Transverse colon (tissue), 4 donors: ENCODE results near the gene PIK3C2G. TPM values are rescaled to one million over a fixed set of nuclear protein-coding genes. Genes with fewer than 3 reads are reported as not detected.

Source experiments
- DNase-seq: peaks from one replicate; pipeline ENCODE4 v3.0.0-alpha.2; 2019
- H3K27ac ChIP-seq, 4 donors: fragments of 200-600 bp; sonication (generic); 2 replicates each; pipeline ENCODE4 v1.5.1; 2016 to 2018; ENCODE audit warnings: inconsistent platforms in 4 of 4
- H3K27me3 ChIP-seq: fragments of 200-600 bp; sonication (generic); 2 replicates; pipeline ENCODE4 v1.5.1; 2017; ENCODE audit warnings: inconsistent platforms
- H3K36me3 ChIP-seq, 4 donors: fragments of 200-600 bp; sonication (generic); 2 replicates each; pipeline ENCODE4 v1.5.1; 2017 to 2019; ENCODE audit warnings: inconsistent platforms in 4 of 4
- H3K4me1 ChIP-seq, 4 donors: fragments of 200-600 bp; sonication (generic); 2 replicates each; pipeline ENCODE4 v1.5.1; 2017 to 2020; ENCODE audit warnings: inconsistent platforms in 4 of 4
- H3K4me3 ChIP-seq, 4 donors: fragments of 200-600 bp; sonication (generic); 1 replicate in 1 of 4; 2 replicates in 3 of 4; pipeline versions ENCODE4 v1.5.1 to v1.6.1; 2017 to 2019; ENCODE audit warnings: inconsistent platforms in 4 of 4
- H3K9me3 ChIP-seq, 2 donors: fragments of 200-600 bp; sonication (generic); 2 replicates each; pipeline ENCODE4 v1.5.1; 2017 to 2019; ENCODE audit warnings: inconsistent platforms in 2 of 2
- EP300 ChIP-seq: sonication (generic); formaldehyde crosslinking; IDR thresholded peaks from one replicate; pipeline ENCODE4 v1.6.1; 2017; ENCODE audit warnings: antibody characterized with exemption, low read depth
- POLR2A ChIP-seq: fragments of 450-650 bp; IDR thresholded peaks from one replicate; pipeline ENCODE4 v1.6.1; 2016; ENCODE audit warnings: antibody characterized with exemption, mild to moderate bottlenecking, moderate library complexity
- POLR2AphosphoS5 ChIP-seq, 3 donors: sonication (generic); formaldehyde crosslinking; IDR thresholded peaks; one replicate each; pipeline ENCODE4 v1.6.1; 2016; ENCODE audit warnings: antibody characterized with exemption in 3 of 3
- whole genome bisulfite sequencing, 2 donors: methylation state at CpG; one replicate each; pipeline ENCODE4 v1.1.5; 2018; ENCODE audit warnings: low coverage in 1 of 2; 5-methylcytosine and 5-hydroxymethylcytosine counted together
- in situ Hi-C, 4 donors: fragments of 200-750 bp; cut with MboI; loops; one replicate each; pipeline versions ENCODE4 v1.15.0 to v1.15.1; 2017; ENCODE audit warnings: low sequenced_read_pairs in 3 of 4, low pct_ligation_motif_present in 1 of 4, low pct_unique_long_range_greater_than_20kb in 1 of 4
- intact Hi-C: fragments of 100-400 bp; cut with DNase I; formaldehyde crosslinking; loops from one replicate; pipeline ENCODE4 v1.15.1; 2023; ENCODE audit warnings: low total_unique reads
- total RNA-seq, 4 donors: library from RNA; depleted of rRNA; stranded (reverse); fragments of >200 nt; gene quantifications; one replicate each; pipeline ENCODE4 v1.1.0, GENCODE V29; 2016
- TF ChIP-seq, protein P1 (sequence below), 5 experiments: fragments of 200-600 bp in 3 of 5; fragments of 450-650 bp in 2 of 5; sonication (generic) in 3 of 5; IDR thresholded peaks; 1 replicate in 2 of 5; 2 replicates in 3 of 5; pipeline ENCODE4 v1.5.1; 2016 to 2017; ENCODE audit warnings: antibody characterized with exemption in 5 of 5, inconsistent platforms in 3 of 5, mild to moderate bottlenecking in 2 of 5, moderate library complexity in 1 of 5

Gene PIK3C2G
- total RNA-seq, 4 donors from 2014 or later, result 0.32 to 2.7 (median 1.1) TPM

DNA sequence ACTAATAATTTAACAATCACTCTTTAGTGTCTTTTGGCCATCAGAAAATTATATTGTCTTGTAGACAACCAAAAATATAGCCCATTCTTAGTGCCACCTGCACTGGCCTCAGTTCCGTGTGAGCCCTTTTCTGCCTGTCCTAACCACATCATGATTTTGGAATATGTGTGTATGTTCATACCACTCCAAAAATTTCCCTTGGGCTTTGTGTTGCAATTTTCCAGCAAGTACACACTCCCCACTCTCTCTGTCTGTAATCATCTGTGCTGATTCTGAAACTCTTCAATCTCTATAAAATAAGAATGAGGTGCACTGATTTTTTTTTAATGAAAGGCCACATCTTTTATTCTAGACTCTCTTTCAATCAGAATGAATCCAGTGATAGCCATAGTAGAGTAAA lies 196.0 kb downstream of the PIK3C2G start:
- no peak for TF ChIP-seq POLR2AphosphoS5 (IDR thresholded peaks at IDR 0.05)
- TF ChIP-seq, protein P1, sequence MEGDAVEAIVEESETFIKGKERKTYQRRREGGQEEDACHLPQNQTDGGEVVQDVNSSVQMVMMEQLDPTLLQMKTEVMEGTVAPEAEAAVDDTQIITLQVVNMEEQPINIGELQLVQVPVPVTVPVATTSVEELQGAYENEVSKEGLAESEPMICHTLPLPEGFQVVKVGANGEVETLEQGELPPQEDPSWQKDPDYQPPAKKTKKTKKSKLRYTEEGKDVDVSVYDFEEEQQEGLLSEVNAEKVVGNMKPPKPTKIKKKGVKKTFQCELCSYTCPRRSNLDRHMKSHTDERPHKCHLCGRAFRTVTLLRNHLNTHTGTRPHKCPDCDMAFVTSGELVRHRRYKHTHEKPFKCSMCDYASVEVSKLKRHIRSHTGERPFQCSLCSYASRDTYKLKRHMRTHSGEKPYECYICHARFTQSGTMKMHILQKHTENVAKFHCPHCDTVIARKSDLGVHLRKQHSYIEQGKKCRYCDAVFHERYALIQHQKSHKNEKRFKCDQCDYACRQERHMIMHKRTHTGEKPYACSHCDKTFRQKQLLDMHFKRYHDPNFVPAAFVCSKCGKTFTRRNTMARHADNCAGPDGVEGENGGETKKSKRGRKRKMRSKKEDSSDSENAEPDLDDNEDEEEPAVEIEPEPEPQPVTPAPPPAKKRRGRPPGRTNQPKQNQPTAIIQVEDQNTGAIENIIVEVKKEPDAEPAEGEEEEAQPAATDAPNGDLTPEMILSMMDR (IDR thresholded peaks at IDR 0.05), result no peak
- no peak for TF ChIP-seq EP300
- no peak for TF ChIP-seq POLR2A
- 62 to 70% methylated on average over 1 of the region's 1 CpG for WGBS, 2 donors
- DNase-seq, result no peak
- H3K36me3 ChIP-seq, result no peaks in the 10 kb centered on the region
- intact Hi-C loops (no loop called here), in situ Hi-C loops (no loop called here)
- no peak overlapping the region for H3K27ac ChIP-seq
- no peak overlapping the region for H3K4me3 ChIP-seq
- no peaks in the 10 kb centered on the region for H3K27me3 ChIP-seq
- H3K9me3 ChIP-seq, result no peaks in the 10 kb centered on the region
- no peaks in the 10 kb centered on the region for H3K4me1 ChIP-seq

DNA sequence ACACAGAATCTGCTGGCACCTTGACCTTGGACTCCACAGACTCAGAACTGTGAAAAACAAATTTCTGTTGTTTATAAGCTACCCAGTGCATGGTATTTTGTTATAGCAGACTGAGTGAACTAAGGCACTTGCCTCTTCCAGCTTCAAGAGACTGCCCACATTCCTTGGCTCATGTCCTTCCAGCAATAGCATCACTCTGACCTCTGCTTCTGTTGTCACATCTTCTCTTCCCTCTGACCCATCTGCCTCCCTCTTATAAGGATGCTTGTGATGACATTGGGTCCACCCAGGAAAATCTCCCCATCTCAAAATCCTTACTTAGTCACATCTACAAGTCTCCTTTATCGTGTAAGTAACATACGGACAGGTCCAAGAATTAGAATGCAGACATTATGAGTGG lies 200.4 kb downstream of the PIK3C2G start:
- no peaks in the 10 kb centered on the region for H3K27me3 ChIP-seq
- 81 to 88% methylated on average over 2 of the region's 2 CpGs for WGBS, 2 donors
- no peak overlapping the region for H3K27ac ChIP-seq
- H3K36me3 ChIP-seq, result no peaks in the 10 kb centered on the region
- H3K4me3 ChIP-seq, result no peak overlapping the region
- H3K4me1 ChIP-seq, result no peaks in the 10 kb centered on the region
- no peak for DNase-seq
- in situ Hi-C loops (no loop called here), intact Hi-C loops (no loop called here)
- TF ChIP-seq, protein P1 (IDR thresholded peaks at IDR 0.05), result no peak
- no peak for TF ChIP-seq EP300
- TF ChIP-seq POLR2AphosphoS5 (IDR thresholded peaks at IDR 0.05), result no peak
- no peak for TF ChIP-seq POLR2A
- no peaks in the 10 kb centered on the region for H3K9me3 ChIP-seq

DNA sequence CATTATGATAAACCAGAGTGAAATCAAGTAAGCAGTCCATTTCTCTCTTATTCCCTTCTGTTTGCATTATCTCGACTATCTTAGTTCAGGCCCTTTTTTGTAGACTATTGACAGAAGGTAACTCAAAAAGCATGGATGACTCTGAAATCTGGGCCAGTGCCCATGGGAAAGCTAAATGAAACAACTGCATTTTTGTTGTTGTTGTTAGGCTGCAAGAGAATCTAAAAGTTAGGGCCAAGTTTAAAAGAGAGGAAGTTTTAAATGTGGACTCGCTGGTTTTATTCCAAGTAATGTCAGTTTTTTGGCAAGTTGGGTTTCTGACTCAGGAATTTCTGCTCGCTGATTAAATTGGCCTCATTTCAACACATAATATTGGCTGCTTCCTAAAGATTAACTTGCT lies 201.1 kb downstream of the PIK3C2G start:
- intact Hi-C loops (no loop called here), in situ Hi-C loops (no loop called here)
- no peak for TF ChIP-seq EP300
- H3K4me3 ChIP-seq, result no peak overlapping the region
- no peak overlapping the region for H3K27ac ChIP-seq
- no peaks in the 10 kb centered on the region for H3K36me3 ChIP-seq
- no peaks in the 10 kb centered on the region for H3K27me3 ChIP-seq
- WGBS, 2 donors, result 10 to 40% methylated on average over 3 of the region's 3 CpGs
- no peak for DNase-seq
- no peaks in the 10 kb centered on the region for H3K4me1 ChIP-seq
- H3K9me3 ChIP-seq, result no peaks in the 10 kb centered on the region

DNA sequence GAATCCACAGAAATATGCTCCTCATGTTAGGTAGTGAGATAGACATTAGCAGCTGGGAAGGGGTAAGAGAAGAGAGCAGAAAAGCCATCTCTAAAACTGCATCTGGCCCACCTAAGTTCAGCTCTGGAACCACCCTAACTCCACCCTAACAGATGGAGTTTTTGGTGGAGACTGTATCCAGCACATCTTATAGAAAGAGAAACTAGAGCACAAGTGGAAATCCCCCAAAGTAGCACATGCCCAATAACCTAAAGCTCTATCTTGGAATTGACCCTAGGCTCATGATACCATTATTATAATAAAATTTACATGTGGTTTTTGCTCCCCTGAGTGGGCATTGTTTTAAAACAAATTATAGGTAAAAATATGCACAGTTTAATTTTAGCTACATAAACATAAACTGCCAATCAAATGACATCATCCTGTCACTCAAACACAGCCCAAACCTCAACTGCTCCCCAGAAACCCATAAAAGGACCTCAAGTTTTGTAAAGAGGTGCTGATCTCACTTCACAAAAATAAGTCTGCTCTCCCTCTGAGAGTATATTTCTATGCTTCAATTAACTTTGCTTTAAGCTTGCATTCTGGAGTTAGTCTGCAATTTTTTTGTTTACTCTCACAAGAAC lies 206.4 kb downstream of the PIK3C2G start:
- TF ChIP-seq EP300 (no peak), POLR2AphosphoS5 (IDR thresholded peaks at IDR 0.05) (no peak)
- intact Hi-C loops (no loop called here), in situ Hi-C loops (no loop called here)
- Histone ChIP-seq H3K27me3 (no peaks in the 10 kb centered on the region), H3K27ac (no peak overlapping the region), H3K4me3 (no peak overlapping the region), H3K36me3 (no peaks in the 10 kb centered on the region), H3K4me1 (no peaks in the 10 kb centered on the region), H3K9me3 (no peaks in the 10 kb centered on the region)
- no peak for DNase-seq

DNA sequence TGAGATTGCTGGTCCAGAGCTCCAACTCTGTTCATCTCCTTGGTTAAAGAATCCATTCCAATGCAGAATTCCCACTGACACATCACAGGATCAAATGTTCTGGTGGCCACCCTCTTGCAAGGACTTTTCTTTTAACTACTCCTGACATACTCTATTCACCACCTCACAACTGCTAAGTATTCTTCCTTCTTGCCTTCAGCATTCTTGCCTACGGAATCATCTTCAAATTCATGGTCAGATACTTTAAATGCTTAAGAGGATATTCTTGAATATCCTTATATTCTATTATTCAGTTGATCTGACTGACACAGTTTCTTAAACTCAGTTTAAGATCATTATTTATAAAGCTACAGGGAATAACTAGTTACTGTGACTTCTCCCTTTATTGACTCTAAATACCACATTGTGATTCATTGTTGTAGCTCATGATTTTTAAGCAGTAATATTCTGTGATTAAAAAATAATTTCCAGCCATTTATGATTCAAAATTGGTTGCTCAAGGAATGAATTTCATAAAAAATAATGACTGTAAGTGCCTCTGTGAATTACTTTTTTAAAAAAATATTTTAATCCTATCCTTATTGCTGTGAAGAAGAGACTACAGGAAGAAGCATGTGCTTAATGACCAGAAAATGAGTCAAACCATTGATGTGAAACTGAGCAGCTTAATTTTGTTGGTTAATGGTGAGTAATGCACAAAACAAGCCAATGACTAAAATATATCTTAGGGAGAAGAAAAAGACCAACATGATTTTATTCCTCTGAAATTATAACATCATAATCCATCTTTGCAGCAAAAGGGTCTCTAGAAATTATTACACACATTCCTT lies 207.1 kb downstream of the PIK3C2G start:
- DNase-seq, result no peak
- Histone ChIP-seq H3K4me1 (no peaks in the 10 kb centered on the region), H3K27ac (no peak overlapping the region), H3K9me3 (no peaks in the 10 kb centered on the region), H3K27me3 (no peaks in the 10 kb centered on the region), H3K36me3 (no peaks in the 10 kb centered on the region), H3K4me3 (no peak overlapping the region)
- TF ChIP-seq POLR2A, result no peak
- TF ChIP-seq EP300, result no peak
- TF ChIP-seq, protein P1 (IDR thresholded peaks at IDR 0.05), result no peak
- TF ChIP-seq POLR2AphosphoS5 (IDR thresholded peaks at IDR 0.05), result no peak
- intact Hi-C loops (no loop called here), in situ Hi-C loops (no loop called here)
- WGBS, 2 donors, result 62 to 78% methylated on average over 1 of the region's 1 CpG
